HG03571 (cell line): ENCODE data around the gene ISM2.

Experiments
- ATAC-seq: cut with Tn5 transposase; IDR thresholded peaks from one replicate; pipeline ENCODE4 v1.9.1; 2021; ENCODE audit not compliant: unreplicated experiment

The ISM2 gene

GRCh38 chr14:77508249-77508648, 9.6 kb upstream of the ISM2 start:
- ATAC-seq: no peak

GRCh38 chr14:77507762-77508161, 9.1 kb upstream of the ISM2 start:
- no peak for ATAC-seq

DNA sequence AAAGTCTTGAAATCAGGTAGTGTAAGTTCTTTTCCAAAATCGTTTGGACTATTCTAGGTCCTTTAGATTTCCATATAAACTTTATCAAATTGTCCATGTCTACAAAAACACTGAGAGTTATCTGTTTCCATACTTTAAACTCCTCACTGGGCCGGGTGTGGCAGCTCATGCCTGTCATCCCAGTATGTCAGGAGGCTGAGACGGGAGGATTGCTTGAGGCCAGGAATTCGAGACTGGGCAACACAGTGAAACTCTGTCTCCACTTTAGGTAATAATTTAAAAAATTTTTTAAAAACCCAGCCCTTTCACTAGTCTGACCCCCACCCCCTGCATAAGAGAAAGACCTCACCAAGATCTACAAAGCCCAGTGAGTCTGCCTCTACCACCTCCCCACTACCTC, 6.4 kb upstream of the ISM2 start:
- no peak for ATAC-seq

GRCh38 chr14:77503138-77503537, 4.5 kb upstream of the ISM2 start:
- ATAC-seq: no peak

- ATAC-seq: no peak
Measured at GRCh38 chr14:77502109-77502782, 3.6 kb upstream of the ISM2 start.

GRCh38 chr14:77498984-77499527, 440 bp upstream of the ISM2 start:
- ATAC-seq: no peak

DNA sequence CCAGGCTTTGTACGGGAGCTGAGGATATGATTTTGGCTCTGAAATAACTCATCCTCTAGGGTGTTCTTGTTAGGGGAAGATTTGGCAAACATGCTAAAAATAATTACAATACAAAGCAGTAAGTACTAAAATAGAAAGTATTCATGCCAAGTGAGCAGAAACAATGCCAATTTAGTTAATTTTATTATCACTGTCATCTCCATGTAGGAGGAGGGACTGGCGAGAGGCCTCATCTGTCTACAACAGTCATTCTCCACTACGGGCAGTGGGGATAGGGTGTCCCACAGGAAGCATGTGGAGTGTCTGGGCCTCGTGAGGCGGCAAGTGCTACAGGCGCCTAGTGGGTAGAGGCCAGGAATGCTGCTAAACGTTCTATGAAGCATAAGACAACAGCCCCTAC, 3.3 kb downstream of the ISM2 start:
- no peak for ATAC-seq

DNA sequence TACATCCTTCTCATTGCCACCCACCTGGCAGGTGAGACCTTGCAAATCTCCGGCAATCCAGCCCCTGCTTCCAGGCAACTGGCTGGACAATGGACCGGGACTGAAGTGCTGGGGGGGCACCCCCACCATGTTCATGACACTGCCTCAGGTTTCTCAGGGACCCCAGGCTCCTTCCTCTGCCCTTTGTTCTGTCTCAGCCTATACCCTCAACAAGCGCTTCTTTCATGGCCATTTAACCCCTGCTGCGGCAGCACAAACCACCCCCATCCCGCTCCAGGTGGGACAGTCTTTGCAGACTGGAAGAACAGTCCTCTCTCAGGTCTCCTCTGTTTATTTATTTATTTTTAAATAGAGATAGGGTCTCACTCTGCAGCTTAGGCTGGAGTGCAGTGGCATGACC, 7.6 kb downstream of the ISM2 start:
- no peak for ATAC-seq

- ATAC-seq: no peak
Measured at GRCh38 chr14:77490347-77490986, 8.1 kb downstream of the ISM2 start.

DNA sequence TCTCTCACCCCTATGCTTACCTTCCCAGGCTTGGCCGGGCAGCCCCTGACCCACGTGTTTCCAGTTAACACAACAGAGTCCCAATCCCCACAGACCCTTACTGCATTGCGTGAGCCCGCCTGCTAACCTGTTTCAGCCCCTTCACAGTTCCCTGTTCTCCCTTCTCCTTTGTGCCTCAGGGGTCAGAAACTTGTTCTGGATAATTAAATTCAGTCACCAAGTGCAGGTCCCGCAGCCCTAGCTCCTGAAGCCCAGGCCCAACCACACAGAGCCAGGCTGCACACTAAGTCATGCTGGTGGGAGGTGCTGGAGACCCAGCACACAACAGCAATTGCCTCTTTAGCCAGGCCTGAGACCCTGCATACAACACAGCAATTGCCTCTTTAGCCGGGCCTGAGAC, 9.6 kb downstream of the ISM2 start:
- no peak for ATAC-seq

GRCh38 chr14:77488558-77488957, 10.1 kb downstream of the ISM2 start:
- no peak for ATAC-seq

- no peak for ATAC-seq
Measured at GRCh38 chr14:77485901-77486678, 12.5 kb downstream of the ISM2 start.

DNA sequence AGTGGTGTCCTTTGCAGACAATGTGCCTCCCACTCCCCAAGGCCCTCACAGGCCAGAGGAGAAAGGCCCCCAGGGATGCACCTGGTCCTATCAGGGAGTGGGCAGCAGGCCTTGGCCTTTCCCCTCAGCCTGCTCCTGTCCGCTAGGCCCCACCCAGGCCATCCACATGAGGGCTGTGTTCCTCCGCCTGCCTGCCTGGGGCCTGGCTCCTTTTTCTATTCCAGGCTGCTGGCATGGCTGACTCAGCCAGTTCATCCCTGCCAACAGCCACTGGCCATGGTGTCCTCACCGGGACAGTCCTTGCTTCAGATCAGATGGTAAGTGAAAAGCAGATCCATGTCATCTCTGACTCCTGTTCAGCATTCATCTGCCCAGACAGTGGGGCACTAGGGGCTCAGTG, 13.4 kb downstream of the ISM2 start:
- no peak for ATAC-seq

- no peak for ATAC-seq
Measured at GRCh38 chr14:77482422-77482821, 16.2 kb downstream of the ISM2 start.

DNA sequence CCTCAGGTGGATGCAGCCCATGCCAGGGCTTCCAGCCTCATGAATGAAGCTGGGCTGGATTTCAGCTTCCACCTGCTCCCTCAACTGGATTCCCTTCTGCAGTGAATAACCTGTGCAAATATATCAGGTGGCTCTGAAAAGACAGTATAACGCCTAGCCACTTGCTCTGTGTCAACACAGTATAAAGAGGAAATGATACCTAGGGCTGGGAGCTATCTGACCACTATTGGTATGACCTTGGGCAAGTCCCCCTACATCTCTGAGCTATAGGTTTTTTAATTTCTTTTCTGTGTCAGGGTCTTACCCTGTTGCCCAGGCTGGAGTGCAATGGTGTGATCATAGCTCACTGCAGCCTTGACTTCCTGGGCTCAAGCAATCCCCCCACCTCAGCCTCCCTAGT, 19.8 kb downstream of the ISM2 start:
- ATAC-seq: peak; percentile 71

- no peak for ATAC-seq
Measured at GRCh38 chr14:77478029-77478428, 20.6 kb downstream of the ISM2 start.

- no peak for ATAC-seq
Measured at GRCh38 chr14:77475432-77476115, 23.0 kb downstream of the ISM2 start.

DNA sequence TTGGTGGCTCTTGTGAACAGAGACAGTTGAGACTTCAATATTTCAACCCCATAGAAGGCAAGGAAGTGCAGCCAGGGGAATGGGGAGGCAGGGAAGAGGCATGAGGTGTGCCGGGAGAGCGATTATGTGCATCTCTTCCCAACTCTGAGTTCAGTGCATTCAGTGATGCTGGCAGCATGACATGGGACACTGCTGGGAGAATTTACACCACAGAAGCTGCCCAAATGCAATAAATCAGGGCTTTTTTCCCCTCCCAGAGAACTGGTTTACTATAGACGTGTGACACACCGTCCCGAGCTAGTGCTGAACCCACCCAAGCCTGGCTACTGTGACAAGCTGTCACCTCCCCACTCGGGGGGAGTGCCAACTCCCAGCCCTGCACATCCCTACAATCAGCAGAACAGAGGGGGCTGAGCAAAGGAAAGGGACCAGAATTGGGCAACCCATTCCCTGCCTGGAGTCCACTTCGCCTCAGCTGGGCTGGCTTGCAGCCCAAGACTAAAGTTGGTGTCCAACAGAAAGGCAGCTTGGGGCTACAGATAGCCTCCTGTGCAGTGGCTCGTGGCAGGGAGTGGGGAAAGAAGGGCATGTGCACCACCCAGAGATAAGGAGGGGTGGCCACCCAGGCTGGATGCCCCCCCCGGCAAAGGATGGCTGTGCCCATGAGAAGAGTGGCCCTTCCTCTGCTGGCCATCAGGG, 24.0 kb downstream of the ISM2 start:
- ATAC-seq: no peak

- ATAC-seq: no peak
Measured at GRCh38 chr14:77473921-77474320, 24.7 kb downstream of the ISM2 start.

GRCh38 chr14:77470224-77470870, 28.3 kb downstream of the ISM2 start:
- no peak for ATAC-seq
